Fibroblast of the conjunctiva (primary cell): Measurements from ENCODE around the gene CCZ1B.
"Not testable (repeated sequence)": the region's sequence is repeated elsewhere in the genome, so short reads cannot be mapped to it uniquely, and the experiment has no call there.

Experiments
- DNase-seq: peaks from one replicate; pipeline ENCODE4 v3.0.0-alpha.2; 2010; ENCODE audit warnings: low read depth

CCZ1B gene

DNA sequence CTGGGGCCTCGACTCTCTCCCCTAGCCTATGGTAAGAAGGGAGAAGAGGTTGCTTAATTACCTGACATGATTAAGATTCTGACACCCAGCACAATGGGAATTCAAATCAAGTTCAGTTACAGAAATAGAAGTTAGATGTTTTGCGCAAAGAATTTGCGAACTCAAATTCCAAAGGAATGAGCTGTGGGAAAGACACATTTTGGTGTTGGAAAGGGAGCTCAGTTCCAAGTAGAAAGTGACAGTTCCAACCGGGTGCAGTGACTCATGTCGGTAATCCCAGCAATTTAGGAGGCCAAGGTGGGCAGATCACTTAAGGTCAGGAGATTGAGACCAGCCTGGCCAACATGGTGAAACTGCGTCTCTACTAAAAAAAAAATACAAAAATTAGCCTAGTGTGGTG, 4.0 kb upstream of the CCZ1B start:
- DNase-seq, result not testable (repeated sequence)

- DNase-seq, result not testable (repeated sequence)
These were observed 3.5 kb upstream of the CCZ1B start for GRCh38 chr7:6829616-6830015.

- not testable (repeated sequence) for DNase-seq
These were observed 1.1 kb upstream of the CCZ1B start for GRCh38 chr7:6827180-6827579.

DNA sequence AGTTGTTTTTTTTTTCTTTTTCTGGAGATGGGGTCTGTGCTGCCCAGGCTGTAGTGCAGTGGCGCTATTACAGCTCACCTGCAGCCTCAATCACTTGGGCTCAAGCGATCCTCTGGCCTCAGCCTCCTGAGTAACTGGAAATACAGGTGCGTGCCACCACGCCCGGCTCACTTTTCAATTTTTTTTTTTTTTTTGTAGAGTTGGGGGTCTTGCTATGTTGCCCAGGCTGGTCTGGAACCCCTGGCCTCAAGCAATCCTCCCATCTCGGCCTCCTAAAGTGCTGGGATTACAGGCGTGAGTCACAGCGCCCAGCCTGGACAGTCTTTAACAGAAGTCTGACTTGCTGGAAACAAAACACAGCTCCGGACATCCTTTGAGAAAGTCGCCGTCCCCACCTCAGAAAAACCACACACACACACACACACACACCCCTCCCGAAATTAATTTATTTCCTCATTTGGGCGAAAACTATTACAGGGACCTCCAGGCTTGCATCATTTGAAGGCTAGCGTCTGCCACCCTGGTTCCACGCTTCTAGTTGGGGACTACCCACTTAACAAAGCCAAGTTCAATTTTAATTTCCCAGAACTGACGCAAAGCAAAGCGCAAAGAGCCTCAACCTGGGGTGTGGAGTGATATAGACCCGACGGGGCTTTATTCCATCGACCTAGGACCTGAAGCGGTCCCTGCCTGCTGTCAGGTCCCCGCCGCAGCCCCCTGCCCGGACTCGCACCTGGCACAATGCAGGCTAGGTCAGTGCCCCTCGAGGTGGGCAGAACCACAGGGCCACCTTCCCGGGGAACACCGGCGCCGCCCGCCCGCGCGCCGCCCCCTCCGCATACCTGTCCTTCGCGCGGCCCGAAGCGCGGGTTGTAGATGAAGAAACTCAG, 594 bp downstream of the CCZ1B start:
- not testable (repeated sequence) for DNase-seq

GRCh38 chr7:6821622-6822021, 4.5 kb downstream of the CCZ1B start:
- DNase-seq, result not testable (repeated sequence)

DNA sequence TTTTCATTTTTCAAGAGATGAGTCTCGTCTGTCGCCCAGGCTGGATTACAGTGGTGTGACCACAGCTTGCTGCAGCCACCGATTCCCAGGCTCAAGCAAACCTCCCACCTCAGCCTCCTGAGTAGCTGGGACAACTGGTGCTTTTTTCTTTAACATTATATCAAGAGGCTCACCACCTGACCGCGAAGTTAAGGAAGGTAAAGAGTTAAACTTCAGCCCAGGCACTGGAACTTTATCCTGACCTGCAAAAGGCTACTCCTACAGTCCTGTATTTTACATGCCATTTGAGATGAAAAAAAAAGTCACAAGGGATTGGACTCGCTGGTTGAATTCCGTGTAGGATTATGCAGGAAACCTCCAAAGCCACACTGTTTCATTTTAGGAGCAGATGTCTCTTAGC, 10.6 kb downstream of the CCZ1B start:
- DNase-seq, result not testable (repeated sequence)

DNA sequence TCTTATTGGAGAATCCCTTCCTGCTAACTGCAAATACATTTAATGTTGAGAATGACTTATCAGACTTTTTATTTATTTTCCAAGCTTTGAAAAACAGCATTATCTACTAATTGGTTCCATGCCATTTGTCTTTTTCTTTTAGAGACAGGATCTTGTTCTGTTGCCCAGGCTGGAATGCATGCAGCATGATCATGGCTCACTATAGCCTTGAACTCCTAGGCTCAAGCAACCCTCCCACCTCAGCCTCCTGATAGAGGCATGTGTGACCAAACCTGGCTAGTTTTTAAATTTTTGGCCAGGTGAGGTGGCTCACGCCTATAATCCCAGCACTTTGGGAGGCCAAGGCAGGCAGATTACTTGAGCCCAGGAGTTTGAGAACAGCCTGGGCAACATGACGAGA, 13.1 kb downstream of the CCZ1B start:
- DNase-seq, result not testable (repeated sequence)

- DNase-seq, result not testable (repeated sequence)
These were observed 18.1 kb downstream of the CCZ1B start for GRCh38 chr7:6807959-6808358.

DNA sequence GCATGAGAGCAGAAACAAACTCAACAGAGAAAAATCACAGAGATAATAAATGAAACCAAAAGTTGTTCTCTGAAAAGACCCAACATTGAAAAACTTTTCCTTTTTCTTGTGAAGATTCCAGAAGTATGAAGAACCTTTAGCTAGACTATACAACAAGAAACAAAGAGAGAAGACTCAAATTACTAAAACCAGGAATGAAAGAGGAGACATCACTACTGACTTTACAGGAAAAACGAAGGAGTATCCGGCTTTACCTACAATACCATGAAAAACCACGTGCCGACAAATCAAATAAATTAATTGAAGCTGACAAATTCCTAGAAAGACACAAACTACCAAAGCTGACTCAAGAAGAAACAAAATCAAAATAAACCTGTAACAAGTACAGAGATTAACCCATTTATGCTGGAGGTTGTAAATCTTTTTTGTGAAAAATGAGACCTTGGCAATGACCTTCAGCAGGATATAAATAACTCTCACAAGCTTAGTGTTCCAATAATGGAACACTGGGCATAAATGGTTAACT, 18.6 kb downstream of the CCZ1B start:
- DNase-seq, result not testable (repeated sequence)

GRCh38 chr7:6800331-6800730, 25.7 kb downstream of the CCZ1B start:
- DNase-seq, result not testable (repeated sequence)

DNA sequence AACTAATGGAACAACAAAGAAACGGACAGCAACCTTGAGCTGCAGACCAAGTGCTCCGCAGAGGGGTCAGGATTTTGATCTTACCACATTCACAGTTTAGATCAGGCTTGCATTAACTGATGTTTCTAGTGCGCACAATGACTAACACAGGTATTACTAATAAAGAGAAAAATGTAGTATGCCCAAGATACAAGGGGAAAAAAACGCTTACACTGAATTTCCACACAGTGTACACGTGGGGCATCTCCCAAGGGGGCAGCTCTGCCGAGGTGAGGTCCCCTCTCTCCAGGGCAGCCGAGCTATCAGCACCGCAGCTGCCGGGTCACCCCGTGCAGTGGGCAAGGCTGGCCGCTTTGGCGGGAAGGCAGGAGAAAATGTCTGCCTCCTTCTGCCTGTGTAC, 26.2 kb downstream of the CCZ1B start:
- not testable (repeated sequence) for DNase-seq

DNA sequence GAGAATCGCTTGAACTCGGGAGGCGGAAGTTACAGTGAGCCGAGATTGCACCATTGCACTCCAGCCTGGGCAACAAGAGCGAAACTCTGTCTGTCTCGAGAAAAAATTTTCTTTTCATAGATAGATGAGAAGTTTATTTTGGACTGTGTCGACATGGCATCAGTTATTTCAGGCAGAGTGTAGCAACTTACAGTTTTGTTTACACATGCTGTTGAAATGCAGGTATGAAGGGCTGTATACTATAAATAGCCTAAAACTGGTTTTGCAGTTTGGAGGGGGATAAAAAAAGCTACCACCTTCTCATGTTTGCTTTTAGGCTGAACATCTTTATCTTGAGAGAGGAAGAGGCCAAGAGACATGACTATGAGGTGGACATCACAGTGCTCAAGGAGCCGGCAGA, 28.0 kb downstream of the CCZ1B start:
- not testable (repeated sequence) for DNase-seq

- DNase-seq, result not testable (repeated sequence)
These were observed 28.9 kb downstream of the CCZ1B start for GRCh38 chr7:6797218-6797617.

DNA sequence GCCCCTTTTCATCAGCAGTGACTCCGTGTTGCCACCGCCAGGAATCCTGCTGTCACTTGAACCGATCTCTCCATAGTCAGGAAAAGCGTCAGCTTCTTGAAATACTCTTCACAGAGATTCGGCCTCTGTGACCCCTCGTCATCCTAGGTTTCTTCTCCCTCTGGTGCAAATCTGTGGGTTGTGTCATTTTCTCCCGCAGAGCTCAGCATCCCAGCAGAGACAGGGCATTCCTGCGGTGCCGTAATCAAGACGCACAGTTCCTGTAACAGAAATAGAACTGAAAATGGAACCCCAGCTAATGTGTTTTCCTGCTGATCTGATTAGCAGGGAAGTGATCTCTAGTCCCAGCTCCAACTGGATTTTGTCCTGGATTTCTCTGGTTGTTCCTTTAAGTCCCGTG, 31.8 kb downstream of the CCZ1B start:
- DNase-seq, result not testable (repeated sequence)

- DNase-seq, result peak; percentile 0
These were observed 33.8 kb downstream of the CCZ1B start for GRCh38 chr7:6792113-6792872.

DNA sequence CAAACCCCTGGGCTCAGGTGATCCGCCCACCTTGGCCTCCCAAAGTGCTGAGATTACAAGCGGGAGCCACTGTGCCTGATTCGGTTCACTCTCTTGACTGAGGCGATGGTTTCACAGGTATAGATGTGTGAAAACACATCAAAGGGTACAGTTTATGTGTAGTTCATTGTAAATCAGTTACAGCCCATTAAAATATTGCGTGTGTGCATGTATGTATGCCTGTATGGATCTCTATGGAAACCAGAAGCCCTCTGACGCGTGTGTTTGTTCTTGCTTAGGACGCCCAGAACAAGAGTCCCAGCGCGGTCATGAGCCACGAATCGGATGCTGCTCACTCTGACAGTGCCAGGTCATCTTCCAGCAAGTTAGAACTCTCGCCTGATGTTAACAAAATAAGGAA, 36.7 kb downstream of the CCZ1B start:
- DNase-seq, result not testable (repeated sequence)

DNA sequence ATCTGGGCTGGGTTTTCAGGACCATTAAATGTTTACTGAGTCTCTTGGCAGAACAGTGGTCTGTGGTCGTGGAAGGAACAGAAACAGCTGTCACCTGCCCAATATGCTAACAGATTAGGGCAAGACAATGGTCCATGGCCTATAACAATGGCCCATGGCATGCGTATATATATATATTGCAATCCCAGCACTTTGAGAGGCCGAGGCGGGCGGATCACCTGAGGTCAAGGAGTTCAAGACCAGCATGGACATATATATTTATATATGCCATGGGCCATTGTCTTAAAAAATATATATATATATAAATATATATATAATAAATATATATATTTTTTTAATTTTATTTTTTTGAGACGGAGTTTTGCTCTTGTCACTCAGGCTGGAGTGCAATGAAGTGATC, 44.5 kb downstream of the CCZ1B start:
- not testable (repeated sequence) for DNase-seq

DNA sequence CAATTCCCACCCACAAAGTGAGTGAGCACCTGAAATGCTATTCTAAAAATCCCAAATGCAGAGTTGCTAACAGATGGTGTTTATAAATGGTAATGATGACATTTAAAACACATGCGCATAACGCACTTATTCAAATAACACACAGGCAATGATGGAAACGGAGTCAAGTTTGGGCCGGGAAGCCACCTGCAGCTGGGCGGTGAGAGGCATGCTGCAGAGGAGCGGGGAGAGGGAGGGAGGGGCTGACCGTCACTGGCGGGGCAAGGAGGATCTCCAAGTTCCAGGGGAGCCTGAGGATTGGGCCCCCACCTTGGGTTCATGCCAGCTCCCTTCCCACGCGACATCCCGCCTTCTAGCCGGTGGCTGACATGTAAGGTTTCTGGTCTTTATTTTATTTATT, 64.9 kb downstream of the CCZ1B start:
- DNase-seq, result not testable (repeated sequence)

DNA sequence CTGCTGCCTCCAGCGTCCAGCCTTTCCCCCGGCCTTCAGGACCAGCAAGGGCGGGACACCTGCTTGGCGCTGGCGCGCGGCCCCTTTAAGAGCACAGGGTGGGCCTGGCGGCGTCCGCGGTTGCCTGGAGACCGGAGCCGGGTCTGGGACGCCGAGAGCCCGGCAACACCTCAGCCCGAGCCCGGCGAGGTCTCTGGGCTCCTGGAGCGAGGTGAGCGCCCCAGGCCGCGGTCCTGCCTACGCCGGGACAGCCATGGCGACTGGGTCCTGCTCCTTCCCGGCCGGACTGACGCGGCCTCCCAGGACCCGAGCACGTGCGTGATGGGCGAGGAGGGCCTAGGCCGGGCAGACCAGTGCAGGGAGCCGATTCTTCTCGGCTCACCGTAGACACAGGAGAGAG, 72.1 kb downstream of the CCZ1B start, which contains the start of gene RSPH10B2:
Gene RSPH10B2 (plus strand): TSS at position 140 of the 400 bp plus-strand sequence. CDS start 3,575 bp downstream, outside the sequence.
- DNase-seq, result not testable (repeated sequence)

DNA sequence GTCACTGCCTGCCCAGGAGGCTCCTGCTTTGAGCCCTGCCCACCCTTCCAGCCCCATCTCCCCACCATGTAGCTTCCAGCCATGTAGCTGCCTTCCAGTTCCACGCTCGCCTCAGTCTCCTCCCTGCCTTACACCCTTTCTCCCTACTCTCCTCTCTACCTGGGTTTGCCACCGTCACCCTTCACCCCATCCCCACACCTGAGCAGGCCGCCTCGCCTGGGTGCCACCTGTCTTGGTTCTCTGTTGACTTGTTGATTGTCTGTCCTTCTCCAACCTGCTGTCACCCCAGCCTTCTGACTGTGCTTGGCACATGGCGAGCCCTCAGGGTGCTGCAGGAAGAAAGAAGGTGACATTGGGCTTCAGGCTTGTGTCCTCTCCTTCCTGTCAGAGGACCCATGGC, 75.9 kb downstream of the CCZ1B start:
- not testable (repeated sequence) for DNase-seq

GRCh38 chr7:6749335-6749734, 76.7 kb downstream of the CCZ1B start:
- not testable (repeated sequence) for DNase-seq
